Right renal cortex interstitium (tissue), 3 donors: ENCODE data around the gene LAMA1. TPM values are rescaled to one million over a fixed set of nuclear protein-coding genes. Genes with fewer than 3 reads are reported as not detected.
"Not testable (repeated sequence)": the region's sequence is repeated elsewhere in the genome, so short reads cannot be mapped to it uniquely, and the experiment has no call there.

Experiments used
- DNase-seq, 3 donors: peaks; one replicate each; pipeline ENCODE4 v3.0.0-alpha.2; 2013; ENCODE audit warnings: low read depth in 3 of 3, low spot score in 2 of 3
- polyA plus RNA-seq, 3 donors: library from polyadenylated mRNA; unstranded; fragments of 120-200 nt; gene quantifications; one replicate each; pipeline ENCODE4 v1.2.1, GENCODE V29; 2013; ENCODE audit not compliant: insufficient read length in 3 of 3

The LAMA1 gene, protein sequence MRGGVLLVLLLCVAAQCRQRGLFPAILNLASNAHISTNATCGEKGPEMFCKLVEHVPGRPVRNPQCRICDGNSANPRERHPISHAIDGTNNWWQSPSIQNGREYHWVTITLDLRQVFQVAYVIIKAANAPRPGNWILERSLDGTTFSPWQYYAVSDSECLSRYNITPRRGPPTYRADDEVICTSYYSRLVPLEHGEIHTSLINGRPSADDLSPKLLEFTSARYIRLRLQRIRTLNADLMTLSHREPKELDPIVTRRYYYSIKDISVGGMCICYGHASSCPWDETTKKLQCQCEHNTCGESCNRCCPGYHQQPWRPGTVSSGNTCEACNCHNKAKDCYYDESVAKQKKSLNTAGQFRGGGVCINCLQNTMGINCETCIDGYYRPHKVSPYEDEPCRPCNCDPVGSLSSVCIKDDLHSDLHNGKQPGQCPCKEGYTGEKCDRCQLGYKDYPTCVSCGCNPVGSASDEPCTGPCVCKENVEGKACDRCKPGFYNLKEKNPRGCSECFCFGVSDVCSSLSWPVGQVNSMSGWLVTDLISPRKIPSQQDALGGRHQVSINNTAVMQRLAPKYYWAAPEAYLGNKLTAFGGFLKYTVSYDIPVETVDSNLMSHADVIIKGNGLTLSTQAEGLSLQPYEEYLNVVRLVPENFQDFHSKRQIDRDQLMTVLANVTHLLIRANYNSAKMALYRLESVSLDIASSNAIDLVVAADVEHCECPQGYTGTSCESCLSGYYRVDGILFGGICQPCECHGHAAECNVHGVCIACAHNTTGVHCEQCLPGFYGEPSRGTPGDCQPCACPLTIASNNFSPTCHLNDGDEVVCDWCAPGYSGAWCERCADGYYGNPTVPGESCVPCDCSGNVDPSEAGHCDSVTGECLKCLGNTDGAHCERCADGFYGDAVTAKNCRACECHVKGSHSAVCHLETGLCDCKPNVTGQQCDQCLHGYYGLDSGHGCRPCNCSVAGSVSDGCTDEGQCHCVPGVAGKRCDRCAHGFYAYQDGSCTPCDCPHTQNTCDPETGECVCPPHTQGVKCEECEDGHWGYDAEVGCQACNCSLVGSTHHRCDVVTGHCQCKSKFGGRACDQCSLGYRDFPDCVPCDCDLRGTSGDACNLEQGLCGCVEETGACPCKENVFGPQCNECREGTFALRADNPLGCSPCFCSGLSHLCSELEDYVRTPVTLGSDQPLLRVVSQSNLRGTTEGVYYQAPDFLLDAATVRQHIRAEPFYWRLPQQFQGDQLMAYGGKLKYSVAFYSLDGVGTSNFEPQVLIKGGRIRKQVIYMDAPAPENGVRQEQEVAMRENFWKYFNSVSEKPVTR (N-terminal part only)
- polyA plus RNA-seq = 10 to 100 TPM; 68.4 to 73.8 (median 72.4) TPM

- no peak for DNase-seq
These were observed at the start of gene LAMA1 for GRCh38 chr18:7117390-7118355. Gene LAMA1, minus strand, starts transcription at chr18:7117797. Its CDS starts 77 bp downstream, at chr18:7117720.

DNA sequence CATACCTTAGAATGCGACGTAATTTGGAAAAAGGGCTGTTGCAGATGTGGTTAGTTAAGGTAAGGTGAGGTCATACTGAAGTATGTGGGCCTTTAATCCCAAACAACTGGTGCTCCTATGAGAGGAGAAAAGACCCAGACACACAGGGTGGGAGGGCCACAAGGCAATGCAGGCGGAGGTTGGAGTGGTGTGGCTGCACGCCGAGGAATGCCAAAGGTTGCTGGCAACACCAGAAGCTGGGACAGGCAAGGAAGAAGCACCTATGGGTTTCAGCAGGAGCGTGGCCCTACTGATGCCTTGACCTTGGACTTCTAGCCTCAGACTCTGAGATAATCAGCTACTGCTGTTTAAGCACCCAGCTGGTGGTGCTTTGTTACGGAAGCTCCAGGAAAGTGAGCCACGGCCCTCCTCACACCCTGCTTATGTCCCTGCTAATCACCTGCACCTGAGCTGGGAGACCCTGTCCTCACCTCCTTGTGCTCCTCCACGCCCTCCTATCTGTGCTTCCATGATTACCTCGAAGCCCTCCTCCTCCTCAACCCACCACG, 48.3 kb upstream of the LAMA1 start:
- no peak for DNase-seq

DNA sequence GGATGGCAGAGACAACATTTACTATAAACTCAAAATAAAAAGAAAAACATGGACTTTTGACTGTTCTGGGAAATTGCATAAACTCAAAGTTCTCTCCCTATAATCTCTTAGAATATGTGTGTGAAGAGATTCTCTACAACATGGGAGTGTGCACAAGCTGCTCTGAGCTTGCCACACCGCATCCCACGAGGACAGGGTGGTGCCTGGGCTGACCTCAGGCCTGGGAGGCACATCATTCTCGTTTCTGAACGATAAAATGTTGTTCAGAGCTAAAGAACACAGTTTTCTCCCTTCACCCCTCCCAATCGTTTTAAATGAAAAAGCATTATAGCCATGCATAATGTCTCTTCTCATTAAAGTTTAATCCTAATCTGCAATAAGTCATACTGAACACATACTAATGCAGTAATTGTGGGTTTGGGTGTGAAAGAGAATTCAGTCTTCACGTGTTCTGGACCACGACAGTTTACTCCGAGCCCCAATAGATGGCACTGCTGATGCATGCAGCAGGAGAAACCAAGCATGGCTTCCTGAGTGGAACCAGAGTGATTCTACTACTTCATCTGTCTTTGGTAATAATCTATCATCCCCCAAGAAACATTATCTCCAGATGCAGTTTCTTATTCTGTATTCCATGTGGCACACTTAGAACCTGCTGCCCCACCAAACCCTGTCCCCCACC, 46.9 kb upstream of the LAMA1 start:
- DNase-seq = no peak

- DNase-seq = no peak
These were observed 40.6 kb upstream of the LAMA1 start for GRCh38 chr18:7158216-7158615.

DNA sequence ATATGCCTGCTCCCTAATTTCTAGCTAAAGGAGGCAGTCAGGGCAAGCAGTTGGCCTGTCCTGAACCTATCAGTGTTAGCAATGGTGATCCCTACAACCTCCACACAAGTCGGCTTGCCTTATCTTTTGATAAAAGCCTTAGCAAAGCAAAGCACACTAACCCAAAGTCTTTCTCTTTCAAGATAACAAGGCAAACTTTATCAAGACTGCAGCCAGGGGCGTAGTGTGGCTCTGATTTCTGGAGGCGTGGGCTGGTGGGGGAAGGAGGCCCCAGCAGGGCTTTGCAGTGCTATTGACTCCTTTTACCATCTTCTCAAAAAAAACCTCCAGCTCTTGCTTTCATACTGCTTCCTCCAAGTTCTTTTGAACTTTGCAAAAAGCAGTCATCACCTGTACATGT, 40.2 kb upstream of the LAMA1 start:
- DNase-seq = no peak

DNA sequence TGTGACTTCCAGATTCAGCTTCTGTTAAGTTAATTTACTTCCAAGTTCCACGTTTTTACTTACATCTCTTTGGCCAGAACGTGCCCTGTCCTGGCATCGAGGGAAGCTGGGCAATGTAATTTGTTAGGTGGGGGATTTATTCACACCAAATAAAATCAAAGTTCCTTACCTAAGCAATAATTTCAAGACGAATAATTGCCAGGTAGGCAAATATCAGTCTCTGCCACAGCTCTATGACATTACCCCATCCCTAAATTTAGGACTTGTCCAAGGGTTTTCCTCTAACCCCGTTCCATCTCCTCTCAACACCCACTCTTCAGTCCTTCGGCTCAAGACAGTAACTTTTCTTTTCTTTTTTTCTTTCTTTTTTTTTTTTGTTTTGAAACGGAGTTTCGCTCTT, 38.3 kb upstream of the LAMA1 start:
- no peak for DNase-seq

DNA sequence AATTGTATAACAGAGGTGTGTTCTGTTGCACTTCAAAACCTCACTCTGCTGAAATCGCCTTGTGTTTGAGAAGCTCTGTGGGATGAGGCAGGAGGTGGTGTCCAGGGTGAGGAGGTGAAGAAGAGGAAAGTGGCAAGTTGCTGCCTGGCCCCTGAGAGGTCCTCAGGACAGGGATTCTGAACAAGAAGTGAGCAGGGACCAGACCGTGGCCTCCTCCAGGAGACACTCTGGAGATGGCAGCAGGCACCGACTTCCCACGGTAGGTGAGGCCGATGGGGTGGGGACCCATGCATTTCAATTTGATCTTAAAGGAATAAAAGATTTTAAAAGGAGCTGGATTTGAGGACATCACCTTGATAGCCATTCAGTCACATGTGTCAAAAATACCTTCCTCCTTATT, 37.5 kb upstream of the LAMA1 start:
- no peak for DNase-seq

- DNase-seq = no peak
These were observed 34.8 kb upstream of the LAMA1 start for GRCh38 chr18:7152440-7152839.

DNA sequence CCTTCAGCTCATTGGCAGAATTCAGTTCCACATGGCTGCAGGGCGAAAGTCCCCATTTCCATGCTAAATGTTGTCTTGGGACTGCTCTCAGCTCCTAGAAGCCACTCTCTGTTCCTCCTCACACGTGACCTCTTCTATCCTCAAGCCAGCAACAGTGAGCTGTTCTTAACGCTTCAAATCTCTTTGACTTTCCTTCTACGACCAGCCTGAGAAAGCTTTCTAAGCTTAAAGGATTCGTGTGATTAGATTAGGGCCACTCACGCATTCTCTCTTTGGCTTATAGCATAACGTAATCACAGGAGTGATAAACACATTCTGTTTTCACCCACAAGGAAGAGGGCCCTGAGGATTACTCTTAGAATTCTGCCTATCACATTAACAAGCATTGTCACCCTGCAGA, 29.8 kb upstream of the LAMA1 start:
- DNase-seq = no peak

DNA sequence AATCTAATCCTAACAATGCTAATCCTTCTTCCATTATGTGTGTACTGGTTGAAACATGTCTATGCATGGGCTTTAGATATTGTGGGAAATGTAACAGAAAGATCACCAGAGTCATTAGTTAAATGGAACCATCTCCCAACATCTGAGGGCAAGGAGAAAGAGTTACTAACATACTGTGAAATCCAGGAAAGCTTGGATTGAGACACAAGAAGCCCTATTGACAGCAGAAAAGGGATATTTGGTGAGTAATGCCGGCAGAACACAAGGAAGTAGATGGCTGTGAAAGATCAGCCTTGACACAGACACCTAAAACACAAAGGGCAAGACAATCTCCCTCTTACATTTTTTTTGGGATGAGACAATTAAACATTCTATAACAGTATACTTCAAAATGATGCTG, 28.5 kb upstream of the LAMA1 start:
- no peak for DNase-seq

- DNase-seq = not testable (repeated sequence)
These were observed 27.3 kb upstream of the LAMA1 start for GRCh38 chr18:7144921-7145320.

- no peak for DNase-seq
These were observed 23.7 kb upstream of the LAMA1 start for GRCh38 chr18:7141287-7141686.

DNA sequence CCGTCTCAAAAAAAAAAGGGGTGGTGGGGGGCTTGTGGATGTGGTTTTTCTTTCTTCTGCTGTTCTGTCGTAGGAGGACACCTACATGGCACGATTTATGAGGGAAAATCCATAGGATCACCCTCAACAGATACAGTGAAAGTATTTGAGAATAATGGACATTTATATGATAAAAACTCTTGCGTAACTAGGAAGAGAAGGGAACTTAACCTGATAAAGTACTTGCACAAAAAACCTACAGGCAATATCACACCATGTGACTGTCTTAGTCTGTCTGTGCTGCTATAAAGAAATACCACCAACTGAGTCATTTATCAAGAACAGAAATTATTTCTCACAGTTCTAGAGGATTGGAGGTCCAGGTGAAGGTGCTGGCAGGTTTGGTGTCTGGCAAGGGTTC, 21.8 kb upstream of the LAMA1 start:
- no peak for DNase-seq

GRCh38 chr18:7133181-7133580, 15.6 kb upstream of the LAMA1 start:
- no peak for DNase-seq

- no peak for DNase-seq
These were observed 15.0 kb upstream of the LAMA1 start for GRCh38 chr18:7132356-7133150.

- DNase-seq = no peak
These were observed 4.8 kb upstream of the LAMA1 start for GRCh38 chr18:7122376-7122775.

- DNase-seq = no peak
These were observed 706 bp downstream of the LAMA1 start for GRCh38 chr18:7116792-7117389.
